Measurements from ENCODE around the gene TRIM72. TPM values are rescaled to one million over a fixed set of nuclear protein-coding genes. Genes with fewer than 3 reads are reported as not detected.
"Not testable (repeated sequence)": the region's sequence is repeated elsewhere in the genome, so short reads cannot be mapped to it uniquely, and the experiment has no call there.

Gene TRIM72
- total RNA-seq, 1 experiment from 2014 or later: not detected

GRCh38 chr16:31194898-31195297, 19.0 kb upstream of the TRIM72 start:
- Histone ChIP-seq H3K9me2 (replicated peaks; ENCODE audit: low read length) (no peaks in the 10 kb centered on the region), H3K36me3 (ENCODE audit: low read depth, low read length) (peaks cover 49% of the 10 kb centered on the region), H3K4me3 (ENCODE audit: low read length) (no peak overlapping the region), H3K27ac (ENCODE audit: low read length) (no peak overlapping the region), H4K20me1 (ENCODE audit: low read length) (peaks cover 38% of the 10 kb centered on the region), H3K9ac (ENCODE audit: low read length) (no peak overlapping the region), H3K79me2 (ENCODE audit: low read length) (no peaks in the 10 kb centered on the region), H3F3A (ENCODE audit: low read length, unreplicated experiment) (no peaks in the 10 kb centered on the region), H3K4me1 (ENCODE audit: insufficient read depth, low read length) (no peaks in the 10 kb centered on the region), H3K4me2 (ENCODE audit: low read length) (no peak overlapping the region), H3K9me3 (ENCODE audit: low read length) (no peaks in the 10 kb centered on the region), H2AFZ (ENCODE audit: low read length) (no peak overlapping the region), H3K27me3 (ENCODE audit: low read length) (no peaks in the 10 kb centered on the region)
- no peak for DNase-seq
- TF ChIP-seq EZH2 (IDR thresholded peaks at IDR 0.05; ENCODE audit: low read length, unreplicated experiment) (no peak), EZH2phosphoT487 (IDR thresholded peaks at IDR 0.05; ENCODE audit: borderline replicate concordance, low read length) (no peak)
- TF ChIP-seq, protein P1, sequence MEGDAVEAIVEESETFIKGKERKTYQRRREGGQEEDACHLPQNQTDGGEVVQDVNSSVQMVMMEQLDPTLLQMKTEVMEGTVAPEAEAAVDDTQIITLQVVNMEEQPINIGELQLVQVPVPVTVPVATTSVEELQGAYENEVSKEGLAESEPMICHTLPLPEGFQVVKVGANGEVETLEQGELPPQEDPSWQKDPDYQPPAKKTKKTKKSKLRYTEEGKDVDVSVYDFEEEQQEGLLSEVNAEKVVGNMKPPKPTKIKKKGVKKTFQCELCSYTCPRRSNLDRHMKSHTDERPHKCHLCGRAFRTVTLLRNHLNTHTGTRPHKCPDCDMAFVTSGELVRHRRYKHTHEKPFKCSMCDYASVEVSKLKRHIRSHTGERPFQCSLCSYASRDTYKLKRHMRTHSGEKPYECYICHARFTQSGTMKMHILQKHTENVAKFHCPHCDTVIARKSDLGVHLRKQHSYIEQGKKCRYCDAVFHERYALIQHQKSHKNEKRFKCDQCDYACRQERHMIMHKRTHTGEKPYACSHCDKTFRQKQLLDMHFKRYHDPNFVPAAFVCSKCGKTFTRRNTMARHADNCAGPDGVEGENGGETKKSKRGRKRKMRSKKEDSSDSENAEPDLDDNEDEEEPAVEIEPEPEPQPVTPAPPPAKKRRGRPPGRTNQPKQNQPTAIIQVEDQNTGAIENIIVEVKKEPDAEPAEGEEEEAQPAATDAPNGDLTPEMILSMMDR (conservative IDR thresholded peaks at IDR 0.05; ENCODE audit: low read depth, low read length): no peak
- BruUV-seq (replicated peaks): no TSS peak
- no peak for ATAC-seq
- intact Hi-C loops (cut with micrococcal nuclease): no loop called here
- ChIA-PET POLR2A (ENCODE audit: unreplicated experiment) (no interaction called here), CTCF (no interaction called here)

- CTCF ChIA-PET; intact Hi-C loops (cut with micrococcal nuclease): not testable (repeated sequence)
Observed at GRCh38 chr16:31195861-31196260, 18.1 kb upstream of the TRIM72 start.

GRCh38 chr16:31196324-31197088, 17.4 kb upstream of the TRIM72 start:
- intact Hi-C loops (cut with micrococcal nuclease): no loop called here
- no peak for DNase-seq
- Histone ChIP-seq H3K27me3 (ENCODE audit: low read length) (no peaks in the 10 kb centered on the region), H3K4me2 (ENCODE audit: low read length) (no peak overlapping the region), H3K79me2 (ENCODE audit: low read length) (no peaks in the 10 kb centered on the region), H3K36me3 (ENCODE audit: low read depth, low read length) (peaks cover 33% of the 10 kb centered on the region), H3K9me2 (replicated peaks; ENCODE audit: low read length) (no peaks in the 10 kb centered on the region), H3K9me3 (ENCODE audit: low read length) (no peaks in the 10 kb centered on the region), H3F3A (ENCODE audit: low read length, unreplicated experiment) (no peaks in the 10 kb centered on the region), H3K27ac (ENCODE audit: low read length) (no peak overlapping the region), H3K4me3 (ENCODE audit: low read length) (no peak overlapping the region), H2AFZ (ENCODE audit: low read length) (no peak overlapping the region), H3K4me1 (ENCODE audit: insufficient read depth, low read length) (peaks cover 12% of the 10 kb centered on the region; the same call in 1 of the 2 replicates), H3K9ac (ENCODE audit: low read length) (no peak overlapping the region), H4K20me1 (ENCODE audit: low read length) (peaks cover 27% of the 10 kb centered on the region)
- no peak for TF ChIP-seq EZH2 (IDR thresholded peaks at IDR 0.05; ENCODE audit: low read length, unreplicated experiment)
- TF ChIP-seq, protein P1 (conservative IDR thresholded peaks at IDR 0.05; ENCODE audit: low read depth, low read length): no peak
- TF ChIP-seq EZH2phosphoT487 (IDR thresholded peaks at IDR 0.05; ENCODE audit: borderline replicate concordance, low read length): no peak
- BruUV-seq (replicated peaks): no TSS peak
- CTCF ChIA-PET: no interaction called here
- POLR2A ChIA-PET (ENCODE audit: unreplicated experiment): no interaction called here
- no peak for ATAC-seq

More at GRCh38 chr16:31195861-31196260, 18.1 kb upstream of the TRIM72 start:
- H3F3A ChIP-seq (ENCODE audit: low read length, unreplicated experiment); BruUV-seq (replicated peaks); H3K4me1 ChIP-seq (ENCODE audit: insufficient read depth, low read length); DNase-seq; H3K4me2 ChIP-seq (ENCODE audit: low read length); H2AFZ ChIP-seq (ENCODE audit: low read length); H3K9me2 ChIP-seq (replicated peaks; ENCODE audit: low read length); ATAC-seq; H3K9ac ChIP-seq (ENCODE audit: low read length); H3K4me3 ChIP-seq (ENCODE audit: low read length); H3K27ac ChIP-seq (ENCODE audit: low read length); H3K79me2 ChIP-seq (ENCODE audit: low read length); H3K9me3 ChIP-seq (ENCODE audit: low read length); H3K27me3 ChIP-seq (ENCODE audit: low read length); POLR2A ChIA-PET (ENCODE audit: unreplicated experiment): not testable (repeated sequence)
- Histone ChIP-seq H3K36me3 (ENCODE audit: low read depth, low read length) (peaks cover 39% of the 10 kb centered on the region), H4K20me1 (ENCODE audit: low read length) (peaks cover 28% of the 10 kb centered on the region)

All from PC-3 (cell line).